ENCODE results near the gene PPFIA4.
A peak's percentile ranks its signal among the peaks of the same experiment; 100 is the strongest.

Gene PPFIA4

GRCh38 chr1:203026666-203027663, 674 bp downstream of the PPFIA4 start:
- Histone ChIP-seq H3K9ac (ENCODE audit: low read length) (peak overlapping the region; percentile 27), H3K27ac (ENCODE audit: low read depth, low read length) (no peak overlapping the region), H3K27me3 (ENCODE audit: control insufficient read depth, insufficient read depth, low read length) (peaks cover 3% of the 10 kb centered on the region), H3K36me3 (ENCODE audit: control insufficient read depth, insufficient read depth, low read length) (peaks cover 3% of the 10 kb centered on the region), H3K4me1 (ENCODE audit: control insufficient read depth, insufficient read depth, low read length) (peaks cover 5% of the 10 kb centered on the region), H3K4me3 (ENCODE audit: low read length) (peak overlapping the region; percentile 87)

GRCh38 chr1:203028067-203028783, 1.9 kb downstream of the PPFIA4 start:
- H3K36me3 ChIP-seq (ENCODE audit: control insufficient read depth, insufficient read depth, low read length) = peaks cover 3% of the 10 kb centered on the region
- H3K27me3 ChIP-seq (ENCODE audit: control insufficient read depth, insufficient read depth, low read length) = peaks cover 3% of the 10 kb centered on the region
- no peak overlapping the region for H3K4me3 ChIP-seq (ENCODE audit: low read length)
- H3K9ac ChIP-seq (ENCODE audit: low read length) = no peak overlapping the region
- H3K4me1 ChIP-seq (ENCODE audit: control insufficient read depth, insufficient read depth, low read length) = peaks cover 5% of the 10 kb centered on the region
- no peak overlapping the region for H3K27ac ChIP-seq (ENCODE audit: low read depth, low read length)

DNA sequence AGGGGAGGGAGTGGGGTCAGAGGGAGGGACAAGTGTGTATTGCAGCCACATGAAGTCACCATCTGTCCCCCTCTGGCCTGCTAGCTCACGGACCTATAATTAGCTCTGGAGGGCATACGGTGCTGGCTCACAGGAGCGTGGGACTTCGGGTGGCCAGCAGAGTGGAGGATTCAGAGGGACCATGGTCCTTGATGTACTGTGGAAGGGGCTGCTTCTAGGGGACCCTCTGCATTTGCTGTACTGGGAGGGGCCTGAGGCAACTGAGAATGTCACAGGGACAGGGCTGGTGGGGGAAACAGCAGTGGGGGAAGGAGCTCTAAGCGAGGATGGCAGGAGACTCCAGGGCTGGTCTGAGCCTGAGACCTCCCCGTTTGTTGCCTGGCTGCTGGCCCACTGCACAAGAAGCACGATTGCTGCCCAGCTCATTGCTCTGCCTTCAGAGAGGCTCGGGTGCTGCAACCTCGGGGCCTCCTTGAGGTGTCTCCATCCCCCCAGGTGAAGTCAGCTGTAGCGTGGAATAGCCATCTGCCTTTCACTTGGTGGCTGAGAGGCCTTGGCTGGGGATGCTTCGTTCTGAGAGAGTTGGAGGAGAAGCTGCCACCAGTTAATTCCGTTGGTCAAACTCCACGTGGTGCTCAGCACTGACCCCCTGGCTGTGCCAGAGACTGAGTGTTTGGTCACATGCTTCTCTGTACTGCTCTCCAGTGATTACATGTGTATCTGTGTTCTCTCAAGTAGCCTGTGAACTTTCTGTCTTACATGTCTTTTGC, 2.7 kb downstream of the PPFIA4 start:
- H3K4me3 ChIP-seq (ENCODE audit: low read length) = no peak overlapping the region
- no peak overlapping the region for H3K9ac ChIP-seq (ENCODE audit: low read length)
- no peak overlapping the region for H3K27ac ChIP-seq (ENCODE audit: low read depth, low read length)

GRCh38 chr1:203031467-203031866, 5.2 kb downstream of the PPFIA4 start:
- Histone ChIP-seq H3K4me3 (ENCODE audit: low read length) (no peak overlapping the region), H3K9ac (ENCODE audit: low read length) (no peak overlapping the region), H3K27ac (ENCODE audit: low read depth, low read length) (no peak overlapping the region), H3K27me3 (ENCODE audit: control insufficient read depth, insufficient read depth, low read length) (peaks cover 3% of the 10 kb centered on the region), H3K36me3 (ENCODE audit: control insufficient read depth, insufficient read depth, low read length) (no peaks in the 10 kb centered on the region), H3K4me1 (ENCODE audit: control insufficient read depth, insufficient read depth, low read length) (peaks cover 5% of the 10 kb centered on the region)

More for the DNA sequence above, 2.7 kb downstream of the PPFIA4 start:
- H3K4me1 ChIP-seq (ENCODE audit: control insufficient read depth, insufficient read depth, low read length) = peaks cover 5% of the 10 kb centered on the region
- H3K27me3 ChIP-seq (ENCODE audit: control insufficient read depth, insufficient read depth, low read length) = peaks cover 3% of the 10 kb centered on the region
- peaks cover 2% of the 10 kb centered on the region for H3K36me3 ChIP-seq (ENCODE audit: control insufficient read depth, insufficient read depth, low read length)

DNA sequence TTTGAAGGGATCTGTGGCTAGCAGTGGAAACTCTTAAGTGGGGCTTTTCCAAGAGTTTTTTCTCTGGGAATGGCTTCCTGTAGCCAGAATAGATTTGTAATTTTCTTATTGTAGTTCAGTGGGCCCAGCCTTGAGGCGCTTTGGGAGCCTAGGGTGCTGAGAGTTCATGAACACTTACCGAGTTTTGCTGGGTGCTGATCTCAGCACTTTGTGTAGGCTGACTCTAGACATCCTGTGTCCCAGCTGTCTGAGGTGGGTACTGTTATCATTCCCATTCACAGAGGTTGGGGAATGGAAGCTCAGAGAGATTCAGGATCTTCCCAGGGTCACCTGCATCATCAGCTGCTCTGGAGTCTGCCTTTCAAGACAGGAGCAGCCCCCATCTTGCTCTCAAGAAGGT, 7.0 kb downstream of the PPFIA4 start:
- H3K4me1 ChIP-seq (ENCODE audit: control insufficient read depth, insufficient read depth, low read length) = peaks cover 8% of the 10 kb centered on the region
- H3K9ac ChIP-seq (ENCODE audit: low read length) = no peak overlapping the region
- no peaks in the 10 kb centered on the region for H3K27me3 ChIP-seq (ENCODE audit: control insufficient read depth, insufficient read depth, low read length)
- no peak overlapping the region for H3K4me3 ChIP-seq (ENCODE audit: low read length)
- H3K27ac ChIP-seq (ENCODE audit: low read depth, low read length) = no peak overlapping the region
- no peaks in the 10 kb centered on the region for H3K36me3 ChIP-seq (ENCODE audit: control insufficient read depth, insufficient read depth, low read length)

DNA sequence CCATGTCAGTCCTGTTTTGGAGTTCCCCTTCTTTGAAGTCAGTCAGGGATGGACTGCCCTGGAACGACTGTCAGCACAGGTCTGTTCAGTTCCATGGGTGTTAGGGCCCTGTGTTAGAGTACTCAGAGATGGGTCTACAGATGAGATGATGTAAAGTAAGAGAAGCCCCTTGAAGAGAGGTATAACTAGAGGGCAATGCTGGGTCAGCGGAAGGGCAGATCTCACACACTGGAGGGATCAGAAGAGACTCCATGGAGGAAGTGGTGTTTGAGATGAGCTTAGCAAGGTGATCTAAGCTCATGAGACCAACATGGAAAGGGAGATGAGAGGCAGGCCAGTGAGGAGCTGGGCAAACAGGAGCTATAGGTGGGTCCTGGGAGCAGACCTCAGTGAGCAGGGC, 7.6 kb downstream of the PPFIA4 start:
- peaks cover 13% of the 10 kb centered on the region for H3K4me1 ChIP-seq (ENCODE audit: control insufficient read depth, insufficient read depth, low read length)
- H3K4me3 ChIP-seq (ENCODE audit: low read length) = no peak overlapping the region
- no peak overlapping the region for H3K9ac ChIP-seq (ENCODE audit: low read length)
- no peaks in the 10 kb centered on the region for H3K36me3 ChIP-seq (ENCODE audit: control insufficient read depth, insufficient read depth, low read length)
- H3K27ac ChIP-seq (ENCODE audit: low read depth, low read length) = no peak overlapping the region
- no peaks in the 10 kb centered on the region for H3K27me3 ChIP-seq (ENCODE audit: control insufficient read depth, insufficient read depth, low read length)

GRCh38 chr1:203034422-203035110, 8.3 kb downstream of the PPFIA4 start:
- no peaks in the 10 kb centered on the region for H3K27me3 ChIP-seq (ENCODE audit: control insufficient read depth, insufficient read depth, low read length)
- H3K36me3 ChIP-seq (ENCODE audit: control insufficient read depth, insufficient read depth, low read length) = no peaks in the 10 kb centered on the region
- H3K27ac ChIP-seq (ENCODE audit: low read depth, low read length) = no peak overlapping the region
- no peak overlapping the region for H3K9ac ChIP-seq (ENCODE audit: low read length)
- peaks cover 13% of the 10 kb centered on the region for H3K4me1 ChIP-seq (ENCODE audit: control insufficient read depth, insufficient read depth, low read length)
- H3K4me3 ChIP-seq (ENCODE audit: low read length) = no peak overlapping the region

- Histone ChIP-seq H3K27me3 (ENCODE audit: control insufficient read depth, insufficient read depth, low read length) (no peaks in the 10 kb centered on the region), H3K4me3 (ENCODE audit: low read length) (no peak overlapping the region), H3K36me3 (ENCODE audit: control insufficient read depth, insufficient read depth, low read length) (no peaks in the 10 kb centered on the region), H3K9ac (ENCODE audit: low read length) (no peak overlapping the region), H3K4me1 (ENCODE audit: control insufficient read depth, insufficient read depth, low read length) (peaks cover 13% of the 10 kb centered on the region), H3K27ac (ENCODE audit: low read depth, low read length) (no peak overlapping the region)
These were observed 9.1 kb downstream of the PPFIA4 start for GRCh38 chr1:203035111-203036000.

GRCh38 chr1:203036135-203036534, 9.8 kb downstream of the PPFIA4 start:
- peaks cover 13% of the 10 kb centered on the region for H3K4me1 ChIP-seq (ENCODE audit: control insufficient read depth, insufficient read depth, low read length)
- no peak overlapping the region for H3K4me3 ChIP-seq (ENCODE audit: low read length)
- no peak overlapping the region for H3K9ac ChIP-seq (ENCODE audit: low read length)
- H3K27me3 ChIP-seq (ENCODE audit: control insufficient read depth, insufficient read depth, low read length) = no peaks in the 10 kb centered on the region
- no peaks in the 10 kb centered on the region for H3K36me3 ChIP-seq (ENCODE audit: control insufficient read depth, insufficient read depth, low read length)
- H3K27ac ChIP-seq (ENCODE audit: low read depth, low read length) = no peak overlapping the region

GRCh38 chr1:203036537-203036936, 10.2 kb downstream of the PPFIA4 start:
- Histone ChIP-seq H3K9ac (ENCODE audit: low read length) (no peak overlapping the region), H3K27me3 (ENCODE audit: control insufficient read depth, insufficient read depth, low read length) (no peaks in the 10 kb centered on the region), H3K4me1 (ENCODE audit: control insufficient read depth, insufficient read depth, low read length) (peaks cover 13% of the 10 kb centered on the region), H3K4me3 (ENCODE audit: low read length) (no peak overlapping the region), H3K27ac (ENCODE audit: low read depth, low read length) (no peak overlapping the region), H3K36me3 (ENCODE audit: control insufficient read depth, insufficient read depth, low read length) (no peaks in the 10 kb centered on the region)
